ENCODE data around the gene RNASE11. TPM values are rescaled to one million over a fixed set of nuclear protein-coding genes. Genes with fewer than 3 reads are reported as not detected.

Gene RNASE11
- total and polyA plus RNA-seq, 2 donors (not counting 3 experiments of a cell fraction or from before 2014, with no cell fraction given): not detected

GRCh38 chr14:20553024-20553423 is 34.8 kb downstream of the RNASE11 start:
- H3K4me3 ChIP-seq (replicated peaks in 1 of 3; ENCODE audit: insufficient read depth in 1 of 3, low read depth in 1 of 3, low read length in 3 of 3): no peak overlapping the region
- no peaks in the 10 kb centered on the region for H3K9me1 ChIP-seq (replicated peaks; ENCODE audit: control insufficient read depth, extremely low read depth, insufficient read depth, low read length)
- H3K4me1 ChIP-seq (ENCODE audit: control insufficient read depth, extremely low read depth, insufficient read depth, low read length): no peaks in the 10 kb centered on the region
- H3K4me2 ChIP-seq (ENCODE audit: insufficient read depth, low read length): no peak overlapping the region
- H4K20me1 ChIP-seq (replicated peaks; ENCODE audit: control insufficient read depth, extremely low read depth, insufficient read depth, low read length): no peaks in the 10 kb centered on the region
- no peaks in the 10 kb centered on the region for H3K36me3 ChIP-seq (ENCODE audit: control insufficient read depth in 2 of 2, extremely low read depth in 1 of 2, insufficient read depth in 2 of 2, low read length in 2 of 2)
- BruUV-seq (replicated peaks): no TSS peak
- dilution Hi-C loops (cut with MboI; ENCODE audit: extremely low pct_ligation_motif_present, low sequenced_read_pairs) (no loop called here), intact Hi-C loops (cut with micrococcal nuclease) (no loop called here)
- FAIRE-seq (no peak), DNase-seq (ENCODE audit: low read depth, low spot score) (no peak)
- ChIA-PET CTCF (no interaction called here), POLR2A (no interaction called here)
- H3K27ac ChIP-seq (ENCODE audit: insufficient read depth, low read depth, low read length): no peak overlapping the region
- H3K9ac ChIP-seq (replicated peaks; ENCODE audit: extremely low read depth, insufficient read depth, low read length): no peak overlapping the region
- H3K79me2 ChIP-seq (ENCODE audit: control insufficient read depth, insufficient read depth, low read length): no peaks in the 10 kb centered on the region
- TF ChIP-seq EZH2 (IDR thresholded peaks at IDR 0.05; ENCODE audit: borderline replicate concordance, low read depth, low read length, severe bottlenecking) (no peak), CTCF (IDR thresholded peaks at IDR 0.05; ENCODE audit: extremely low read depth in 1 of 2, insufficient read depth in 1 of 2, low read depth in 1 of 2, low read length in 2 of 2) (no peak), MYC (IDR thresholded peaks at IDR 0.05; ENCODE audit: low read depth, low read length) (no peak), GATA2 (IDR thresholded peaks at IDR 0.05; ENCODE audit: insufficient read depth, insufficient read length, low read depth, low read length) (no peak), MAX (IDR thresholded peaks at IDR 0.05; ENCODE audit: insufficient read depth, insufficient read length) (no peak), FOS (IDR thresholded peaks at IDR 0.05; ENCODE audit: borderline replicate concordance, insufficient read depth, low read length) (no peak), JUN (IDR thresholded peaks at IDR 0.05; ENCODE audit: borderline replicate concordance, insufficient read depth, insufficient read length, low read depth) (no peak), POLR2AphosphoS5 (IDR thresholded peaks at IDR 0.05; ENCODE audit: insufficient read depth, low read depth, low read length) (no peak), POLR2A (IDR thresholded peaks at IDR 0.05; ENCODE audit: low read depth, low read length) (no peak)
- peaks cover 0 to 2% of the 10 kb centered on the region in 2 experiments for H3K27me3 ChIP-seq (ENCODE audit: control insufficient read depth in 2 of 2, insufficient read depth in 2 of 2, low read length in 2 of 2)
- H2AFZ ChIP-seq (ENCODE audit: low read depth, low read length): no peak overlapping the region
- no peaks in the 10 kb centered on the region for H3K9me3 ChIP-seq (replicated peaks; ENCODE audit: control insufficient read depth, insufficient read depth, low read length)
